GM18508 (cell line): ENCODE measurements around the gene COCH.
A peak's percentile ranks its signal among the peaks of the same experiment; 100 is the strongest.
"Not testable (repeated sequence)": the region's sequence is repeated elsewhere in the genome, so short reads cannot be mapped to it uniquely, and the experiment has no call there.

Experiments
- ATAC-seq: cut with Tn5 transposase; IDR thresholded peaks from one replicate; pipeline ENCODE4 v1.9.1; 2021; ENCODE audit warnings: moderate number of reproducible peaks; ENCODE audit not compliant: insufficient read depth, unreplicated experiment

Gene COCH

GRCh38 chr14:30874999-30875787, 834 bp downstream of the COCH start:
- peak; percentile 8 for ATAC-seq

DNA sequence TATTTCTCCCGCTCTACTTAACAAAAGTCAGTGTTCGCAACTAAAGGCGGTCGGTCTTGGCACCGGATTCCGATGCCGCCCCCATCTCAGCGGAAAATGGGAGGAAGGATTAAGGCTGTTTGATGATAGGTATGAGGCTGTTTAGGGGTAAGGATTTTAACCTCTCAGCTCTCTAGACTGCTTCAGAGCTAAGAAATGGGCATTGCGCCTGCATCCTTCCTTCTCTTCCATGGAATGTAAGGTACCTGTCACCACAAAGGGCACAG, 1.4 kb downstream of the COCH start:
- ATAC-seq: no peak

GRCh38 chr14:30876692-30877091, 2.3 kb downstream of the COCH start:
- no peak for ATAC-seq

DNA sequence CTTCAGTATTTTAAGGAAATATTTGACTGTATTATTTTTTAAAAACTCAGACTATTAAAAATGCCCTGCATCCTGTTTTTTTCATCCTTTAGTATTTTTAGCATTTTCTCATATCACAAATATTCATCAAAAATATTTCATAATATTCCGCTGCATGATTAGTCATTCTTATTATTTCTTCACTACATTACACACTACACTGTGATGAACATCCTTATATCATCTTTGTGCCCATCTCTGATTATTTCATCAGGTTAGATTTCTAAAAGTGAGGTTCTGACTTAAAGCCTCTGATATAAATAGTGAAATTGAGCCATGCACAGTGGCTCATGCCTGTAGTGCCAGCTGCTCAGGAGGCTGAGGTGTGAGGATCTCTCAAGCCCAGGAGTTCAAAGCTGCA, 8.1 kb downstream of the COCH start:
- ATAC-seq: no peak

DNA sequence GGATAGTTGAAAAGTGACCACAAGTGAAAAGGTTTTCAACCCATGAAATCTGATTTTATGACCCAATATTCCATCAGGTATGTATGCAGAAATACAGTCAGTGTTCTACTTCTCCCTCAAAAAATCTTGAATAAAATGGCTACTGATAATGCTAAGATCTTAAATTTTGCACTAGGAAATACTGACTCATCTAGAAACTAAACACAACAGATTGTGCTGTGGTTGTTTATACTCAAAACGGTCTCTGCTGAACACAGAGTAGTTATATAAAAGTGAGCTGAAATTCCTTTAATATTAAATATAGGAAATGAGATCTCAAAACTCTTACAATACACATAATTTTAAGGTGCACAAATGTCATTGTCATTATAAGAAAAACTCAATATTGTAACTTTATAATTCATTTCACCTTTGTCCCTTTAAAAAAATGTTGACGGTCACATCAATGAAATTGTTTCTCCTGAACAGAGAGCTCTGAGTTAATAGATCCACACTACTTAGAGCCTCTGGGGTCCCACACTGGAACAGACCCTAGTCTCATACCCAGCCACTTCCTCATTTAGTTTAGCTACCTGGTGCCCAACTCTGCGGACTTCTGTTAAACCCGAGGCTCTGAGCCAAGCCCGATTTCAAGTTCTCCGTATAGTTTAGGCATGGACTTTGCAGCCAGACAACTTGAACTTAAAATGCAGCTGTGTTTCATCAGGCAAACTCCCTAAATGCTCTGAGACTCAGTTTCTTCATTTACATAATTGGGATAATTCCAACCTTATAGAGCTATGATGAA, 9.3 kb downstream of the COCH start:
- no peak for ATAC-seq

DNA sequence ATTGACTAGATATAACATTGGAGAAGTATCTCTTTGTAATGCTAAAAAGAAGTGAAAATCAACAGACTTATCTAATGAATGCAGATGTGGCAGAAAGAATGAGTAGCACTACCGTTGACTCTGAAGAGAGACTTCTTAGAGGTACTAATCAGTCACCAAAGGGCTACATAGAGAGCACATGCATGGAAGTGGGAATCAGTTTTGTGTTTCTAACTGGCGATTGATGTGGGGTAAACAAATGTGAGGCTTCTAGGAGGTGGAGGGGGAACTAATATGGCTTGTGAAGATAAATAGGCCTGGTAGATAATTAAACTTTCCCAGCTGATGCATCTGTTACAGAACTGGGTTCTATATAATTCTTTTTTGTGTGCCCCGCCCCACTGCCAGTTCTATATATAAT, 10.5 kb downstream of the COCH start:
- no peak for ATAC-seq

DNA sequence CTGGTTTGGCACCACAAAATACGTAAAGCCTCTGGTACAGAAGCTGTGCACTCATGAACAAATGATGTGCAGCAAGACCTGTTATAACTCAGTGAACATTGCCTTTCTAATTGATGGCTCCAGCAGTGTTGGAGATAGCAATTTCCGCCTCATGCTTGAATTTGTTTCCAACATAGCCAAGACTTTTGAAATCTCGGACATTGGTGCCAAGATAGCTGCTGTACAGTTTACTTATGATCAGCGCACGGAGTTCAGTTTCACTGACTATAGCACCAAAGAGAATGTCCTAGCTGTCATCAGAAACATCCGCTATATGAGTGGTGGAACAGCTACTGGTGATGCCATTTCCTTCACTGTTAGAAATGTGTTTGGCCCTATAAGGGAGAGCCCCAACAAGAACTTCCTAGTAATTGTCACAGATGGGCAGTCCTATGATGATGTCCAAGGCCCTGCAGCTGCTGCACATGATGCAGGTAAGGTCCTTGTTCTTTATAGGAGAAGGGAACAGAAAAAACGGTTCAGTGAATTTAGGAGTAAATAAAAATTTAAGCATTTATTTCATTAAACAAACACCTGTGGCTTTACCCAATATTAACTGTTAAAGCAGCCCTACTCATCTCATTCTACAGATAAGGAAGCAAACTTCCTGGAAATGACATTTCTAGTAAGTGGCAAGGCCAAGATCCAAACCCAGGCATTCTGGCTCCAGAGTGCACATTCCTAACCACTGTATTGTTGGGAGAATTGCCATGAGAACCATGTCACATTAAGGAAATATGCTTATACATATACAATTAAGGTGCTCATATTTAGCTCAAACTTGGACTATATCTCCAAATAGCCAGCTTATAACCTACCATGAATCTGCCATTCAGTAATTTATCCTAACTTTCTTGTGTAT, 11.7 kb downstream of the COCH start:
- no peak for ATAC-seq

GRCh38 chr14:30888480-30889243, 14.3 kb downstream of the COCH start:
- no peak for ATAC-seq

- ATAC-seq: no peak
These were observed 14.9 kb downstream of the COCH start for GRCh38 chr14:30889244-30889594.

GRCh38 chr14:30893819-30894218, 19.5 kb downstream of the COCH start:
- no peak for ATAC-seq

DNA sequence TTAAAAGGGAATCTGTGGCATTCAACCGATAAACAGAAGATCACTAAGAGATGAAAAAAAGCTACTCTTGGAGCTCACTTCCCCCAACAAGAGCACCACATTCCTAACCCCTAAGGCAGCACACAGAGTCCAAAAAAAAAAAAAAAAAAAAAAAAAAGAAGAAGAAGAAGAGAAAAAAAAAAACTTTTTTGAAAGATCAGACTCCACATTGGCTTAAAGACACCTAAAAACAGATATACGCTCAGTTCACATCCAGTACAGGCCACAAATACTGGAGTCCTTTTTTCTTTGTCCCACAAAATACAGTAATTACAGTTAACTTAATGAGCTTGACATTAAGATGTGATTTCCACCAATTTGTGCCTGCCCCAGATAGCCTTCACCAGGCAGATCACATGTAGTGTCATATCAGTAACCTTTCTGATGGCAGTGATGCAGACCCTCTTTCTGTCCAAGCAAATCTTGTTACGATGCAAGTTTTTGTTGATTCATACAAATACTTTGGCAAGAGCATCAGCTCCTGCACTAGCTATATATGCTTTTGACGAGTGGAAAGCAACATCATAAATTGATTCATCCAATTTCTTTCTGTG, 20.7 kb downstream of the COCH start:
- no peak for ATAC-seq

GRCh38 chr14:30896435-30896834, 22.1 kb downstream of the COCH start:
- ATAC-seq: no peak

DNA sequence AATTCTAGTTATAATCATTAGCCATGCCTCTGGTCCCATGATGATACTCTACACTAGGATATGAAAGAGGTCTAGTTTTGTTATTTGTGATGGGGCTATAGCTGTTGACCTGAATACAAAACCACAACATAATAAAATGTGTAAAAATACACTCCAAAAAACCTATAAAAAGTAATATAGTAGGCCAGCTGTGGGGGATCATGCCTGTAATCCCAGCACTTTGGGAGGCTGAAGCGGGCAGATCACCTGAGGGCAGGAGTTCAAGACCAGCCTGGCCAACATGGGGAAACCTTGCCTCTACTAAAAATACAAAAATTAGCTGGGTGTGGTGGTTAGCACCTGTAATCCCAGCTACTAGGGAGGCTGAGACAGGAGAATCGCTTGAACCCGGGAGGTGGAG, 22.8 kb downstream of the COCH start:
- not testable (repeated sequence) for ATAC-seq

GRCh38 chr14:30903285-30904124, 29.1 kb downstream of the COCH start:
- no peak for ATAC-seq

DNA sequence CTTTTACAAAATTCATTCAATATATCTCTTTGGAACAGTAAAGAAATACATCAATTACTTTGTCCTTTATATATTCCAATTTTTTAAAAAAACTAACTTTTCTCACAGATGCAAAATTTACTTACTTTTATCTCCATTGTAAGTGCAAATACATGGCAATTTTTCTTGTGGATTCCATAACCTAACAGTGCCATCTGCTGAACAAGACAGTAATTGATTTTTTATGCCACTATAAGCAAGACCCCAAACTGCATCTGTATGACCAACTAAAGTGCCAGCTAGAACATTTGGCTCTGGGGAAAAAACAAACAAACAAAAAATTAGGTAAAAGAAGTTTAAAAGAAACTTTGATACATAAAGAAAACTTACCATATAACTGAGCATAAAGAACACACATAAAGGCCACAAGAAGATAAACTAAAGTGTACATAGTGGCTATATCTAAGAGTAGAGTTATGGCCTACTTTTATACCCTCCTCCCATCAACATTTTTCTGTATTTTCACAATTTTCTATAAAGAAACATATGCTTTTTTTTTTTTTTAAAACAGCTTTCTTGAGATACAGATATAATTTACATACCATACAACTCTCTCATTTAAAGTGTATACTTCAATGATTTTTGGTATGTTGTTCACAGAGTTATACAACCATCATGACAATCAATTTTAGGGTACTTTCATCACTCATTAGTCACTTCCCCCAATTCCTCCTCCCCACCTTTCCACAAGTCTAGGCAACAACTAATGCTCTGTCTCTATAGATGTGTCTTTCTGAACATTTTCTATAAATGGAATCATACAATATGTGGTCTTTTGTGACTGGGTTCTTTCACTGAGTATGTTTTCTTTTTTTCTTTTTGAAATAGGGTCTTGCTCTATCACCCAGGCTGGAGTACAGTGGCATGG, 32.6 kb downstream of the COCH start:
- no peak for ATAC-seq

DNA sequence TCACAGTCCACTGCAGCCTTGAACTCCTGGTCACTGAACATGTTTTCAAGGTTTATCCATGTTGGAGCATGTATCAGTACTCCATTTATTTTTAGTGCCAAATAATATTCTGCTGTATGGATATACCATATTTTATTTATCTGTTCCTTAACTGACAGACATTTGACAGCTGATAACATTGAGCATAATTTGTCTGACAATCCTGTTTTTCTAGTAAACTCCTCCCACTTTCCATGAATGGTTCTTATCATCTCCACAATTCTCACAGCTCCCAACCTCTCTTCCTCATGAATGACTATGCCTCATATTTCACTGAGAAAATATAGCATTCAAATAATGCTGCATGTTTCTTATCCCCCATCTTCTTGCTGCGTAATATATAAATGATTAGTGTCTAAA, 33.3 kb downstream of the COCH start:
- ATAC-seq: no peak

GRCh38 chr14:30908826-30909225, 34.5 kb downstream of the COCH start:
- ATAC-seq: no peak

DNA sequence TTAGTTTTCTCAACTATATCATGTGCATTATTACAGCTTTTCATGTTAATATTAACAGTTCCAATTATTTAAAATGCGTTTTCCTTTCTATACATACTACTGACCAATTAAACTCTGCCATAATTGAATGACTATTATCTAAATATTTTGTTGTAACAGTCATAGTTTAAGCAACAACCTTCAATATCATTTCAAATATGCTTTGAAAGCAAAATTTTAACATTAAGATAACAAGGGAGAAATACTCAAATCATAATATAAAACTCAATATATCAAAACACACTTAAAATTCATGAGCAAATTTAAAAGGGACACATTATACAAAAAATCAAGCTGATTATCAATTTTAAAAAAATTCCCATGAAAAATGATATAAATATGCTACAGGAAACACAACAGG, 40.5 kb downstream of the COCH start:
- no peak for ATAC-seq
